Activated T-cell treated with anti-CD3 and anti-CD28 coated beads, Interleukin-2, amount 50 U/mL, for 24 hours (primary cell): ENCODE data around the gene NFU1.

Source experiments
- DNase-seq: peaks from one replicate; pipeline ENCODE4 v3.0.0-alpha.2; 2020
- H3K27ac Mint-ChIP-seq: 2 replicates; pipeline ENCODE4 v1.8.0; 2020; ENCODE audit warnings: mild to moderate bottlenecking, mixed read lengths
- H3K27me3 Mint-ChIP-seq: 2 replicates; pipeline ENCODE4 v1.8.0; 2020; ENCODE audit warnings: mixed read lengths
- H3K36me3 Mint-ChIP-seq: 2 replicates; pipeline ENCODE4 v1.8.0; 2020; ENCODE audit warnings: low read depth, mixed read lengths
- H3K4me1 Mint-ChIP-seq: 2 replicates; pipeline ENCODE4 v1.8.0; 2020; ENCODE audit warnings: low read depth, mixed read lengths
- H3K4me3 Mint-ChIP-seq: 2 replicates; pipeline ENCODE4 v1.8.0; 2020; ENCODE audit warnings: mild to moderate bottlenecking, moderate library complexity, mixed read lengths
- H3K9me3 Mint-ChIP-seq: 2 replicates; pipeline ENCODE4 v1.8.0; 2020; ENCODE audit warnings: mixed read lengths

NFU1 gene

DNA sequence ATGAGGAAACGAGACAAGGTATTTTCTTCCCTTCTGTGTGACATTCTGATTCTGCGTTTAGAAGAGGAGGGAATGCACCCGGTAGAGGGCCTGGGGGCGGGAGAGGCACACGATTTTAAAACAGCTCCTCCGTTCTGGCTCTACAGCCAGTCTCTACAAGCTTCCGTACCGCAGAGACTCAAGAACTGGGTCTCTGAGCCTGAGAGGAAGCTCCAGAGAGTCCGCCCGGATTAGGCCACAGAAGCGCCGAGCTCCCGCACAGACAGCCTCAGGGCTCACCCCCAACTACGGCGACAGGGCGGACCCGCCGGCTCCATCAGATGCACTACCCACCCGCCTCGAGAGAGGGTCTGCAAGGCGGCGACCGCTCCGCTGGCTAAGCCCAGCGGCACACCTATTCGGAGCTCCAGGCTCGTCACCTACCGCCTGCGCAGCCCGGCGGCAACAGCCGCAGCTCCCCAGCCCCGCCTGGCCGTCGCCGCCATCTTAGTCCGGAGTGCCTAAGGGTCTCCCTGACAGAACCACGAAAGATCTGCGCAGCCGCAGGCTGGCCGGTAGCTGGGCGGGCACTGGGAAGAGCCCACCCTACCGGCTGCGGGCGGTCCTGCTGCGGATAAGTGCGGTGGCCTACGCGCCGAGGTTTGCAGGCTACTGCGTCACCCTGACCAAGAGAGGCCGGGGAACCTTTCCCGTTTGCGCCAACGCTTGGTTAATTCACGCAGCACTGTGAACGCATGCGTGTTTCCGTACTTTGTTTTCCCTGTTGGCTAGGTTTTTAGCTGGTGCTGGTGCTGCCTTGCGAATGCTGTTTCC is at the start of gene NFU1:
Gene NFU1, minus strand, starts transcription at position 498 of the 813 bp plus-strand sequence. Its CDS starts 13 bp downstream, at position 485.
- Mint-ChIP-seq H3K4me1 (peaks cover 35% of the 10 kb centered on the region), H3K4me3 (peak within 1 kb of the TSS; percentile 97), H3K36me3 (peaks cover 16% of the 10 kb centered on the region), H3K9me3 (peaks cover 11% of the 10 kb centered on the region), H3K27me3 (no peaks in the 10 kb centered on the region), H3K27ac (peak within 1 kb of the TSS; percentile 93)
- peak; percentile 93 for DNase-seq

GRCh38 chr2:69483696-69484095 is 46.5 kb upstream of the NFU1 start:
- no peak for DNase-seq
- Mint-ChIP-seq H3K36me3 (peaks cover 75% of the 10 kb centered on the region), H3K27me3 (no peaks in the 10 kb centered on the region), H3K27ac (peak overlapping the region; percentile 42), H3K9me3 (no peaks in the 10 kb centered on the region), H3K4me1 (peaks cover 27% of the 10 kb centered on the region), H3K4me3 (no peak overlapping the region)

GRCh38 chr2:69483024-69483423 is 45.8 kb upstream of the NFU1 start:
- Mint-ChIP-seq H3K36me3 (peaks cover 74% of the 10 kb centered on the region), H3K27ac (peak overlapping the region; percentile 77), H3K27me3 (no peaks in the 10 kb centered on the region), H3K4me3 (no peak overlapping the region), H3K9me3 (no peaks in the 10 kb centered on the region), H3K4me1 (peaks cover 28% of the 10 kb centered on the region)
- no peak for DNase-seq

DNA sequence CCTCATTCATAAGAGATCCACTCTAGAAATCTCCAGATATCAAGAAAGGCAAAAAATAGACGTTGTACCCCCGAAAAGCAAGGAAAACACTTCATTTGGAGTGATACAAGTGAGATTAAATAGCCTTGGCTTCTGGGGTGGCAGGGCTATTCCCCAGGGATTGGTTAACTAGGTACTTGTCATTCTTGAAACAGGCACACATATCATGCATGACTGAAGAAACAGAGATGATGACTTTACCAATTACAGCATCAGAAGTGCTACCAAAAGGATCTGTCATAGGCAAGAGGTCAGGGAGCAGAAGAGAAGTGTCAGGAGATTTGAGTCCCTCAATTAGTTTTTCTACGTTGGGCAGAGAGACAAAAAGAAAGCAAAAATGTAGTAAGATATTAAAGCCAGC is 45.2 kb upstream of the NFU1 start:
- no peaks in the 10 kb centered on the region for H3K27me3 Mint-ChIP-seq
- H3K36me3 Mint-ChIP-seq = peaks cover 73% of the 10 kb centered on the region
- DNase-seq = no peak
- peaks cover 33% of the 10 kb centered on the region for H3K4me1 Mint-ChIP-seq
- H3K9me3 Mint-ChIP-seq = no peaks in the 10 kb centered on the region
- H3K27ac Mint-ChIP-seq = peak overlapping the region; percentile 6
- H3K4me3 Mint-ChIP-seq = no peak overlapping the region

GRCh38 chr2:69481421-69481820 is 44.2 kb upstream of the NFU1 start:
- Mint-ChIP-seq H3K4me3 (no peak overlapping the region), H3K27me3 (no peaks in the 10 kb centered on the region), H3K36me3 (peaks cover 71% of the 10 kb centered on the region), H3K27ac (no peak overlapping the region), H3K9me3 (no peaks in the 10 kb centered on the region), H3K4me1 (peaks cover 44% of the 10 kb centered on the region)
- no peak for DNase-seq

- H3K9me3 Mint-ChIP-seq = no peaks in the 10 kb centered on the region
- H3K4me1 Mint-ChIP-seq = peaks cover 43% of the 10 kb centered on the region
- no peaks in the 10 kb centered on the region for H3K27me3 Mint-ChIP-seq
- H3K4me3 Mint-ChIP-seq = no peak overlapping the region
- peaks cover 67% of the 10 kb centered on the region for H3K36me3 Mint-ChIP-seq
- H3K27ac Mint-ChIP-seq = peak overlapping the region; percentile 55
- DNase-seq = no peak
These were observed 40.4 kb upstream of the NFU1 start for GRCh38 chr2:69477627-69478026.

DNA sequence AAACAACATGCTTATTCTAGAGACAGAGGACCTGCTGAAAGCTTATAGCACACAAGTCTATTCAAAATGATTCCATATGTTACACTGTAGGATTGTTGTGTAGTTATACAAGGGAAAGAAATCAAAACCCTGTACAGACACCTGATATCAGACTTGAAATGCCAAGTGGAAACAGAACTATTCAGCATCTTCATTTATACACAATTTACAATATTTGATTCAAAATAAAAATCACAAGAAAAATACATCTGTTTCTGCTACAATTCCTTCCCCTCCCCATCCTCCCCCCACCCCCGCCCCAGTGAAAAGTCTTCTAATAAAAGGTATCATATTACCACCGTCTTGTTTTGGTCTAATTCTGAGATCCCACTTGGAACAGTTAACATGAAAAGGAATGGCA is 37.5 kb upstream of the NFU1 start:
- Mint-ChIP-seq H3K27ac (no peak overlapping the region), H3K9me3 (no peaks in the 10 kb centered on the region), H3K4me3 (no peak overlapping the region), H3K4me1 (peaks cover 43% of the 10 kb centered on the region), H3K36me3 (peaks cover 62% of the 10 kb centered on the region), H3K27me3 (no peaks in the 10 kb centered on the region)
- DNase-seq = no peak

- Mint-ChIP-seq H3K27me3 (no peaks in the 10 kb centered on the region), H3K36me3 (peaks cover 52% of the 10 kb centered on the region), H3K4me1 (peaks cover 28% of the 10 kb centered on the region), H3K4me3 (no peak overlapping the region), H3K9me3 (no peaks in the 10 kb centered on the region), H3K27ac (no peak overlapping the region)
- DNase-seq = no peak
These were observed 34.6 kb upstream of the NFU1 start for GRCh38 chr2:69471793-69472192.

- H3K27ac Mint-ChIP-seq = no peak overlapping the region
- no peak for DNase-seq
- H3K36me3 Mint-ChIP-seq = peaks cover 52% of the 10 kb centered on the region
- H3K27me3 Mint-ChIP-seq = no peaks in the 10 kb centered on the region
- no peak overlapping the region for H3K4me3 Mint-ChIP-seq
- H3K9me3 Mint-ChIP-seq = no peaks in the 10 kb centered on the region
- peaks cover 23% of the 10 kb centered on the region for H3K4me1 Mint-ChIP-seq
These were observed 33.7 kb upstream of the NFU1 start for GRCh38 chr2:69470911-69471310.

- DNase-seq = no peak
- no peaks in the 10 kb centered on the region for H3K9me3 Mint-ChIP-seq
These were observed 32.5 kb upstream of the NFU1 start for GRCh38 chr2:69469784-69470183.

GRCh38 chr2:69469375-69469774 is 32.1 kb upstream of the NFU1 start:
- Mint-ChIP-seq H3K4me1 (peaks cover 13% of the 10 kb centered on the region), H3K9me3 (no peaks in the 10 kb centered on the region), H3K4me3 (no peak overlapping the region), H3K27me3 (no peaks in the 10 kb centered on the region), H3K27ac (no peak overlapping the region), H3K36me3 (peaks cover 58% of the 10 kb centered on the region)
- no peak for DNase-seq

More at GRCh38 chr2:69469784-69470183, 32.5 kb upstream of the NFU1 start:
- no peak overlapping the region for H3K4me3 Mint-ChIP-seq
- H3K4me1 Mint-ChIP-seq = peaks cover 13% of the 10 kb centered on the region
- no peaks in the 10 kb centered on the region for H3K27me3 Mint-ChIP-seq
- no peak overlapping the region for H3K27ac Mint-ChIP-seq
- peaks cover 54% of the 10 kb centered on the region for H3K36me3 Mint-ChIP-seq

GRCh38 chr2:69466728-69467127 is 29.5 kb upstream of the NFU1 start:
- Mint-ChIP-seq H3K4me1 (peaks cover 13% of the 10 kb centered on the region), H3K27ac (peak overlapping the region; percentile 26), H3K27me3 (no peaks in the 10 kb centered on the region), H3K9me3 (no peaks in the 10 kb centered on the region), H3K4me3 (no peak overlapping the region), H3K36me3 (peaks cover 67% of the 10 kb centered on the region)
- DNase-seq = no peak

DNA sequence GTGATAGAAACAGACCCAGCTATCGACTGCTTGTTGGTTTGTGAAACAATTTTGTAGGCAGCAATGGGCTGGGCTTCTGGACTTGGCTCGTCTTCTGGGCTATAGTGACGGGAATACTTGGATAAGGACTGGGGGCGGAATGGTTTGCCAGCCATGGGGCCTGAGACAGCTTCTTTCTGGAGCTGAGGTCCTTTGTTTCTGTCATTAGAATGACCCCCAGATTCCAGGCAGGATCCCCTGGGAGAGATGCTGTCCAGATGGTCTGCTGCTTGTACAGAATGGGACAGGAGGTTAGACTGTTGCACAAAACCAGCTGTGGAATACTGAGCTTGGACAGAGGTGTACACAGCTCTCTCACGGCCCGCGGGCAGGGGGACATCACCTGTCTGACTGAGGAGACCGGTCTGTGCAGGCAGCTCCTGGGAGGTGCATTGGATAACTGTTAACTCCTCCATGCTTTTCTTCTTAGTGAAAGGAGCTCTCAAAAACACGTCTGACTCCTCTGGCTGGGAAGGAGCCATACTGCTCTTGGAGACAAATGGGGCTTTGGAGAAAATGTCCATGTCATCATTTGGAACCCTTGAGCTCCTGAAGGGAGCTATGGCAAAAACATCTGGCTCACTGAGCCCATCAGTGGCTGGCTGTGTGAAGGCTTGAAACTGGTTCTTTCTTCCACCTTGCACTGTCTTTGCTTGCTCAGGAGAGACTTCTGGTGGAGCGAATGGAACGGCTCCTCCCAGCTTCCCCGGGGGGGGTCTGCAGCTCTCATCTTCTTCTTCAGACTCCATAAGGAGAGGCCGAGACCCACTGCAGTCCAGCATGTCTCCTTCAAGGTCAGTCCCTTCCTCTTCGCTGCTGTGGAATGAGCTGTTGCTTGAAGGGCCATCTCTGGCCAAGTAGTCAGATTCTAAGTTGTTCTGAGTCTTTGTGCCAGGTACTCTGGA is 28.6 kb upstream of the NFU1 start:
- no peaks in the 10 kb centered on the region for H3K27me3 Mint-ChIP-seq
- H3K36me3 Mint-ChIP-seq = peaks cover 73% of the 10 kb centered on the region
- peaks cover 13% of the 10 kb centered on the region for H3K4me1 Mint-ChIP-seq
- no peak overlapping the region for H3K4me3 Mint-ChIP-seq
- peak overlapping the region; percentile 26 for H3K27ac Mint-ChIP-seq
- DNase-seq = no peak
- H3K9me3 Mint-ChIP-seq = no peaks in the 10 kb centered on the region

DNA sequence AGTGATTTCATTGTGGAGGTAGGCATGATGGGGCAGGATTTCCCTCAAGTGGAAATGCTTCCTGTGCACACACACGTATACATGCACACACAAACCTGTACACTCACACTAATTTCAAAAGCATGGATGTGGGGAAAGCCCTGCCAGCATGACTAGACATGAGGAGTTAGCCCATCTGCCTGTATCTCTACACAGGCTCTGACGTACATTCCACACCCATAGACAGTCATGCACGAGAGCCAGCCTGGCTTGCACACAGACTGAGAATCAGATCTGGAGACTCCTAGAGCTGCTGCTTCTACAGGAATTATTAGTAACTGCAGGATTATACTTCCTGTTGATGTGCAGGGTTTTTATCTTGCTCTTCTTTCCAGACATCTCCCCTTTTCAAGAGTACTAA is 27.3 kb upstream of the NFU1 start:
- Mint-ChIP-seq H3K4me1 (peaks cover 12% of the 10 kb centered on the region), H3K27ac (no peak overlapping the region), H3K27me3 (no peaks in the 10 kb centered on the region), H3K36me3 (peaks cover 66% of the 10 kb centered on the region), H3K9me3 (no peaks in the 10 kb centered on the region), H3K4me3 (no peak overlapping the region)
- no peak for DNase-seq

DNA sequence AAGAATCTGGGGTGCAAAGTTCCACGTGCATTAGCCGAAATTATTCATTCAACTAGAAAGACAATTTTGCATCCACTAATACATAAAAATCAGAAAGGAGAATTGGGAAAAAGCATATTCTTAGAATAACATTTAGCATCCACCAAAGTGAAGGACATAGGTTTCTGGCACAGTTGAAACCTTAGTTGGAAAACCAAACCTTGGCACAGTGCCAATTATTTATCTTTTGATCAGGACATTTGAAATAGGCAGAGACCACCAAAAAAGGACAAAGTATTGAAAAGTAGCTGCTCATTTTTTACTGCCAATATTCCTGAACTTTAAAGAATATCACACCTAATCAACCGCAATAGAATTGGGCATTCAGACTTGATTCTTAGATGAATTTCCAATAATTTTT is 25.5 kb upstream of the NFU1 start:
- H3K9me3 Mint-ChIP-seq = no peaks in the 10 kb centered on the region
- H3K27me3 Mint-ChIP-seq = no peaks in the 10 kb centered on the region
- H3K27ac Mint-ChIP-seq = no peak overlapping the region
- H3K4me1 Mint-ChIP-seq = peaks cover 12% of the 10 kb centered on the region
- no peak overlapping the region for H3K4me3 Mint-ChIP-seq
- peaks cover 58% of the 10 kb centered on the region for H3K36me3 Mint-ChIP-seq
- no peak for DNase-seq
